NCI-H2107 treated with DMSO at 0.1 percent for 48 hours (cell line): Measurements from ENCODE around the gene EDARADD.
"Not testable (repeated sequence)": the region's sequence is repeated elsewhere in the genome, so short reads cannot be mapped to it uniquely, and the experiment has no call there.

Experiments used
- DNase-seq: peaks from one replicate; lab custom pipeline; 2025; ENCODE audit not compliant: unreplicated experiment; lab: John Stamatoyannopoulos, UW

The EDARADD gene

GRCh38 chr1:236484310-236484971 is 90.4 kb downstream of the EDARADD start:
- DNase-seq = no peak

- DNase-seq = no peak
Measured at GRCh38 chr1:236486356-236487002, 92.4 kb downstream of the EDARADD start.

GRCh38 chr1:236489161-236489560 is 95.1 kb downstream of the EDARADD start:
- DNase-seq = not testable (repeated sequence)

GRCh38 chr1:236489710-236490377 is 95.8 kb downstream of the EDARADD start:
- peak; percentile 63 for DNase-seq

GRCh38 chr1:236491469-236492136 is 97.5 kb downstream of the EDARADD start:
- no peak for DNase-seq

GRCh38 chr1:236492378-236492777 is 98.3 kb downstream of the EDARADD start:
- no peak for DNase-seq

GRCh38 chr1:236494082-236494481 is 100.0 kb downstream of the EDARADD start:
- DNase-seq = no peak

- DNase-seq = peak; percentile 80
Measured at GRCh38 chr1:236494586-236495466, 100.7 kb downstream of the EDARADD start.

GRCh38 chr1:236495467-236496112 is 101.5 kb downstream of the EDARADD start:
- DNase-seq = peak; percentile 79

- DNase-seq = no peak
Measured at GRCh38 chr1:236497908-236498307, 103.8 kb downstream of the EDARADD start.

- no peak for DNase-seq
Measured at GRCh38 chr1:236501093-236501492, 107.0 kb downstream of the EDARADD start.

GRCh38 chr1:236502579-236502971 is 108.5 kb downstream of the EDARADD start:
- no peak for DNase-seq

GRCh38 chr1:236502972-236503639 is 109.0 kb downstream of the EDARADD start:
- DNase-seq = peak; percentile 38

- not testable (repeated sequence) for DNase-seq
Measured at GRCh38 chr1:236504338-236504737, 110.3 kb downstream of the EDARADD start.

- DNase-seq = no peak
Measured at GRCh38 chr1:236507022-236507700, 113.1 kb downstream of the EDARADD start.

GRCh38 chr1:236508593-236509027 is 114.5 kb downstream of the EDARADD start:
- no peak for DNase-seq

GRCh38 chr1:236509203-236509602 is 115.1 kb downstream of the EDARADD start:
- no peak for DNase-seq

- DNase-seq = no peak
Measured at GRCh38 chr1:236509647-236510401, 115.7 kb downstream of the EDARADD start.
